NCI-H2081 treated with DMSO at 0.1 percent for 48 hours (cell line): ENCODE measurements around the gene GAS6.

Experiments
- DNase-seq: peaks from one replicate; lab custom pipeline; 2025; lab: John Stamatoyannopoulos, UW

Gene GAS6

DNA sequence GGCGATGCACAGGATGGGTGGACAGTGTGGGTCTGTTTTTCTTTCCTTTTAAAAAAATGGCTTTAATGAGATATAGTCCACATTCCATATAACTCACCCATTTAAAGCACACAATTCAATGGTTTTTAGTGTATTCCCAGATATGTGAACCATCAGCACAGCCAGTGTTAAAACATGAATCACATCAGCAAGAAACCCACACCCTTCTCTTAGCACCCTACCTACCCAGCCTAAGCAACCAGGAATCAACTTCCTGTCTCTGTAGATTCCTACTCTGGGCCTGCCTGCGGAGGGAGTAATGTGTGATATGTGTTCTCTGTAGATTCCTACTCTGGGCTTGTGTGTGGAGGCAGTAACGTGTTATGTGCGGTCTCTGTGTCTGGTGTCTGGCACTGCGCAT lies 92.9 kb downstream of the GAS6 start:
- no peak for DNase-seq
